Prostate gland (tissue), 2 donors: ENCODE data around the gene DKC1. TPM values are rescaled to one million over a fixed set of nuclear protein-coding genes. Genes with fewer than 3 reads are reported as not detected.

ENCODE experiments used
- DNase-seq: peaks from one replicate; pipeline ENCODE4 v3.0.0-alpha.2; 2019; ENCODE audit warnings: low spot score
- H3K27ac ChIP-seq, 2 donors: fragments of 200-600 bp; sonication (generic); 2 replicates each; pipeline ENCODE4 v1.5.1; 2017 to 2019
- H3K27me3 ChIP-seq: fragments of 200-600 bp; sonication (generic); replicated peaks from 2 replicates; pipeline ENCODE4 v1.5.1; 2019; ENCODE audit not compliant: insufficient read depth
- H3K36me3 ChIP-seq, 2 donors: fragments of 200-600 bp; sonication (generic); 1 replicate in 1 of 2; 2 replicates in 1 of 2; pipeline versions ENCODE4 v1.5.1 to v1.8.1; 2017 to 2019
- H3K4me1 ChIP-seq: fragments of 200-600 bp; sonication (generic); replicated peaks from 2 replicates; pipeline ENCODE4 v1.5.1; 2019
- H3K4me3 ChIP-seq, 2 donors: fragments of 200-600 bp; sonication (generic); 2 replicates each; pipeline ENCODE4 v1.5.1; 2017 to 2019
- H3K9me3 ChIP-seq: fragments of 200-600 bp; sonication (generic); 2 replicates; pipeline ENCODE4 v1.5.1; 2017
- POLR2A ChIP-seq: fragments of 450-650 bp; IDR thresholded peaks from one replicate; pipeline ENCODE4 v1.6.1; 2016; ENCODE audit warnings: antibody characterized with exemption, mild to moderate bottlenecking
- POLR2AphosphoS5 ChIP-seq: sonication (generic); formaldehyde crosslinking; IDR thresholded peaks from one replicate; pipeline ENCODE4 v1.6.1; 2017; ENCODE audit warnings: antibody characterized with exemption
- WGBS: methylation state at CpG from one replicate; pipeline ENCODE4 v1.1.5; 2018; 5-methylcytosine and 5-hydroxymethylcytosine counted together
- intact Hi-C: fragments of 100-400 bp; cut with DNase I; formaldehyde crosslinking; loops from one replicate; pipeline ENCODE4 v1.14.2; 2022
- total RNA-seq, 2 donors: library from RNA; depleted of rRNA; stranded (reverse); fragments of >200 nt; gene quantifications; one replicate each; pipeline ENCODE4 v1.1.0, GENCODE V29; 2016
- TF ChIP-seq, protein P1 (sequence below), 4 experiments: fragments of 200-600 bp in 2 of 4; fragments of 450-650 bp in 2 of 4; sonication (generic) in 2 of 4; IDR thresholded peaks; 1 replicate in 3 of 4; 2 replicates in 1 of 4; pipeline ENCODE4 v1.5.1; 2016 to 2019; ENCODE audit warnings: antibody characterized with exemption in 4 of 4, mild to moderate bottlenecking in 2 of 4, moderate library complexity in 2 of 4

The DKC1 gene
- total RNA-seq, 2 donors from 2014 or later, result 22.6 to 58.2 TPM

- H3K9me3 ChIP-seq, result no peaks in the 10 kb centered on the region
- TF ChIP-seq POLR2A (no peak), POLR2AphosphoS5 (no peak)
- TF ChIP-seq, protein P1, sequence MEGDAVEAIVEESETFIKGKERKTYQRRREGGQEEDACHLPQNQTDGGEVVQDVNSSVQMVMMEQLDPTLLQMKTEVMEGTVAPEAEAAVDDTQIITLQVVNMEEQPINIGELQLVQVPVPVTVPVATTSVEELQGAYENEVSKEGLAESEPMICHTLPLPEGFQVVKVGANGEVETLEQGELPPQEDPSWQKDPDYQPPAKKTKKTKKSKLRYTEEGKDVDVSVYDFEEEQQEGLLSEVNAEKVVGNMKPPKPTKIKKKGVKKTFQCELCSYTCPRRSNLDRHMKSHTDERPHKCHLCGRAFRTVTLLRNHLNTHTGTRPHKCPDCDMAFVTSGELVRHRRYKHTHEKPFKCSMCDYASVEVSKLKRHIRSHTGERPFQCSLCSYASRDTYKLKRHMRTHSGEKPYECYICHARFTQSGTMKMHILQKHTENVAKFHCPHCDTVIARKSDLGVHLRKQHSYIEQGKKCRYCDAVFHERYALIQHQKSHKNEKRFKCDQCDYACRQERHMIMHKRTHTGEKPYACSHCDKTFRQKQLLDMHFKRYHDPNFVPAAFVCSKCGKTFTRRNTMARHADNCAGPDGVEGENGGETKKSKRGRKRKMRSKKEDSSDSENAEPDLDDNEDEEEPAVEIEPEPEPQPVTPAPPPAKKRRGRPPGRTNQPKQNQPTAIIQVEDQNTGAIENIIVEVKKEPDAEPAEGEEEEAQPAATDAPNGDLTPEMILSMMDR (IDR thresholded peaks at IDR 0.05), result no peak
- H3K36me3 ChIP-seq, result no peaks in the 10 kb centered on the region
- H3K4me1 ChIP-seq, result no peaks in the 10 kb centered on the region
- intact Hi-C loops, result no loop called here
- no peaks in the 10 kb centered on the region for H3K27me3 ChIP-seq
- DNase-seq, result no peak
- no peak overlapping the region for H3K27ac ChIP-seq
- no peak overlapping the region for H3K4me3 ChIP-seq
Observed at GRCh38 chrX:154742613-154743012, 20.1 kb upstream of the DKC1 start.

DNA sequence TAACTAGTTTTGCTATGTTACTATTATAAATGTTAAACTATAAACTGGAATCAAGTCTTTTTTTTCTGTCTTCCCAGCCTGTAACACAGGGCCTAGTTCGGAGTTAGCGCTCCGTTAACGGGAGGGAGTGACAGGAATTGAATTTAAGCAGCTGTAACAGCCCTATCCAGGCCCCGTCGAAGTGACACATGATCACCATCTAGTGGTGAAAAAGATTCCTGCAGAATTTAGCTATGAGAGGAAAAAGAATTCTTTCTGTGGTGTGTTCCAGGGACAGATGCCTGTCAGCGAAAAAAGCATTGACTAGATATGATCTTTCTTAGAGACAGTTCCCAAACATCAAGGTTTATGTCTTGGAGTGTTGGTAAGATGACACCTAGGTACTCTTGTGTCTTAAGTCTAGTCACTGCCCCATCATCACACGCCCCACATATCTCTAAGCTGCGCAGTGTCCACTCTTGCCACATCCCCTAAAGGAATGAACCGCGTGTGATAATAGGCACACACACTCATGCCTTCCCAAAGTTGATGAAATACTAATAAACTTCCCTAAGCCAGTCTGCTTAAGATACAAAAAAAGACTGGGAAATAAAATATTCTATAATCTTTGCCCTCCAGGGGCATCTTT lies 13.8 kb upstream of the DKC1 start:
- H3K27me3 ChIP-seq, result no peaks in the 10 kb centered on the region
- 25% methylated on average over 11 of the region's 11 CpGs for WGBS
- H3K4me1 ChIP-seq, result no peaks in the 10 kb centered on the region
- TF ChIP-seq POLR2A (no peak), POLR2AphosphoS5 (no peak)
- TF ChIP-seq, protein P1 (IDR thresholded peaks at IDR 0.05), result peak in 3 of 4 experiments; percentile 49 to 65 (median 54)
- no peak overlapping the region for H3K27ac ChIP-seq
- no peak for DNase-seq
- no peaks in the 10 kb centered on the region for H3K36me3 ChIP-seq
- H3K9me3 ChIP-seq, result no peaks in the 10 kb centered on the region
- intact Hi-C loops, result no loop called here
- no peak overlapping the region for H3K4me3 ChIP-seq

DNA sequence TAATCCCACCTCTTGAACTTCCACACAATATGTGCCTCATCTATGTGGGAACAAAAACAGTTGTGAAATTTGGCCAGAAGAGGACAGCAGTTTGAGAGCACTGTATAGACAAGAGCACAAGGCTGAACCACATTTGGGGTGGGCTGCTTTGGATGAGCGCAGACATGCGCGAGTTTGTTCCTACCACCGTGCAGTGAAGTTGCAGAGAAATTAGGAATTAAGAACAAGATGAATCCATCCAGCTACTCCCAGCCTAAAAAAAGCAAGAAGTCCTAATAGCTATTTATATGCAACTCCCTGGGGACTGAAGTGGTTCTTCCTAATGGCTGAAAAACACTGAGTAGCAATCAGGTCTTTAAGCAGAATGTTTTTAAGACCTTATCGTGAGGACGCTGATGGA lies 12.8 kb upstream of the DKC1 start:
- DNase-seq, result no peak
- H3K9me3 ChIP-seq, result no peaks in the 10 kb centered on the region
- no peak overlapping the region for H3K27ac ChIP-seq
- H3K36me3 ChIP-seq, result no peaks in the 10 kb centered on the region
- TF ChIP-seq, protein P1 (IDR thresholded peaks at IDR 0.05), result no peak
- TF ChIP-seq POLR2AphosphoS5, result no peak
- TF ChIP-seq POLR2A, result no peak
- H3K4me1 ChIP-seq, result no peaks in the 10 kb centered on the region
- no peaks in the 10 kb centered on the region for H3K27me3 ChIP-seq
- no peak overlapping the region for H3K4me3 ChIP-seq
- intact Hi-C loops, result no loop called here
- WGBS, result 19% methylated on average over 6 of the region's 6 CpGs

DNA sequence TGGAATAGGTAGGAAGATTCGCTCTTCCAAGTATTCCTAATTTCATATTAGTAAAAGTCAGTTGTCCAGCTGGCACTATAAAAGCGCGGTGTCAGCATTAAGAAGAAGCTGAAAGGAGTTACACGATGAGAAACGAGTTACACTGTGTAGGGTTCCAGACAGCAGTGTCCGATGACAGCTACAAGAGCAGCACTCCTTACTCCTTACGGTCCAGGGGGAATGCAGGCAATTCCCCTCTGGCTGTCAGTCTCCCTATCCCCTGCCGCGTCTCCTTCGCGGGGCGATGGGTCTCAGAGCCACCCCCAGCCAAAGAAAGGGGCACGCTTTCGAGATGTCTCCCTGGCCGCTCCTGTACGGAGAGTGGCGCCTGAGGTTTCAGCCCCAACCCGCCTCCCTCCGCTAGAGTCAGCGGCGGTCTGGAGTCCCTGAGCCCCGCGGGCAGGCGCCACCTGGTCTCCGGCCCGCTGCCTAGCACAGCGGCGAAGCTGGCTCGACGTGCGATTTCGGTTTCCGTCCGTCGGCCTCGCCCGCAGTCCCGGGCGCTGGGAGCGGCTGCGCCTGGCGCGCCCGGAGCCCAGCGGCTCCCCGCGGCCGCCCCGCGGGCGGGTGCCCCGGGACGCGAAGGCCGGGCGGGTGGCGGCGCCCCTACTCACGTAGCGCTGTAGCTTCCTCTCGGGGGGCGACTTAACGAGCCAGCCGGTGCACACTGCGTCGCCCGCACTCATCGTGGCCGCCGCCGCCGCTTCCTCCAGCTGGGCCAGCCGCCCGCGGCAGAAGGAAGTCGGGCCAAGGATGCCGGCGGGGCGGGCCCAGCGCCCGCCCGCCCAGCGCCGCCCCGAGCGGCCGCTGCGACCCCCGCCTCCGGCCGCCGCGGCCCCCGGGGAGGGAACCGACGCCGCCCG lies 12.1 kb upstream of the DKC1 start, which contains the start of gene GAB3:
GAB3 (minus strand) TSS at position 777 of the 902 bp plus-strand sequence; CDS start at position 725, 52 bp downstream.
- H3K27ac ChIP-seq, result no peak within 1 kb of the TSS

More for the DNA sequence above, 12.1 kb upstream of the DKC1 start, which contains the start of gene GAB3:
- no peaks in the 10 kb centered on the region for H3K9me3 ChIP-seq
- peak within 1 kb of the TSS; percentile 27 to 32 for H3K4me3 ChIP-seq
- TF ChIP-seq, protein P1 (IDR thresholded peaks at IDR 0.05), result no peak
- TF ChIP-seq POLR2AphosphoS5 (no peak), POLR2A (no peak)
- 2% methylated on average over 7 of the region's 98 CpGs for WGBS
- no peaks in the 10 kb centered on the region for H3K4me1 ChIP-seq
- intact Hi-C loops, result no loop called here
- no peaks in the 10 kb centered on the region for H3K36me3 ChIP-seq
- no peaks in the 10 kb centered on the region for H3K27me3 ChIP-seq
- DNase-seq, result no peak
